ENCODE results near the gene ZNF408.

DNA sequence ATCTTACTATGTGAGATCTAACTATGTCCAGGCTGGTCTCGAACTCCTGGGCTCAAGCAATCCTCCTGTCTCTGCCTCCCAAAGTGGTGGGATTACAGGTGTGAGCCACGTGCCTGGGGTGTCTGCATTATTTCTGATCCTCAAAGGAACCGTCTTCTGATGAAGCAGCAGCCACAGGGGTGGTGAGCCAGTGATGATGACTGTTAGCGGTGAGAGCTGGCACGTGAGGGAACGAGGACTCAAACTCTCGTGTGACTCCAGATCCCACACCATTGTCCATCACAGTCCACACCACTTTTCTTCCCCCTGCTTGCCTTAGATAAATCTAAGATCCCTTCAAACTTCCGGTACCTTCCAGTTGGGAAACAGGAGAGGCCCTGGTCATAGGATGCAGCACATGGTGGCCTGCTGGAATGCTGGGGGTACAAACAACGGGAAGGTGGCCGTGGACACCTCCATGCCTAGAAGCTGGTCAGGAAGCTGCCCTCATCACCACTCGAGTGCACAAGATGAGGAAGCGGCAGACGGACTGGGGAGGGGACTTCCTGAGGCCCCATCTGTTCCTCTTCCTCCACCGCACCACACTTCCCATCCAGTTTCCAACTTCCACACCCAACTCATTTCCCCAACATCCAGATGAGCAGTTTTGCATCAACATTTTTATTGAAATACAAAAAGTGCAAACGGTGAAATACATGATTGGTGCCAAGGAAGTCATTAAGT, 24.2 kb upstream of the ZNF408 start:
- TF ChIP-seq TP53 (CRISPR knock-in tag; IDR thresholded peaks at IDR 0.05) (no peak), POLR2A (IDR thresholded peaks at IDR 0.05; ENCODE audit: low read length) (no peak), RNF2 (IDR thresholded peaks at IDR 0.05; ENCODE audit: borderline replicate concordance, low read depth) (no peak)

All from A549 (cell line).